Peyer's patch (tissue), 4 donors: ENCODE measurements around the gene TMIGD3.

ENCODE experiments used
- CTCF ChIP-seq, 6 experiments: fragments of 450-650 bp in 4 of 6; fragments of 200-600 bp in 2 of 6; sonication (generic) in 1 of 6; IDR thresholded peaks; one replicate each; pipeline ENCODE4 v1.5.1; 2017 to 2019; ENCODE audit warnings: antibody characterized with exemption in 6 of 6, mild to moderate bottlenecking in 3 of 6, moderate library complexity in 1 of 6
- POLR2A ChIP-seq, 2 donors: fragments of 450-650 bp; IDR thresholded peaks; one replicate each; pipeline ENCODE4 v1.5.1; 2017; ENCODE audit warnings: antibody characterized with exemption in 2 of 2, mild to moderate bottlenecking in 2 of 2, moderate library complexity in 2 of 2

GRCh38 chr1:111490220-111490619, 13.2 kb downstream of the TMIGD3 start:
- TF ChIP-seq CTCF (IDR thresholded peaks at IDR 0.05) (no peak), POLR2A (IDR thresholded peaks at IDR 0.05) (no peak)
